SK-MEL-5 (cell line): ENCODE results near the gene CDKN2C. TPM values are rescaled to one million over a fixed set of nuclear protein-coding genes. Genes with fewer than 3 reads are reported as not detected.
"Not testable (repeated sequence)": the region's sequence is repeated elsewhere in the genome, so short reads cannot be mapped to it uniquely, and the experiment has no call there.

ENCODE experiments used
- DNase-seq: peaks from one replicate; pipeline ENCODE4 v3.0.0-alpha.2; 2016; ENCODE audit warnings: low read depth, low spot score
- in situ Hi-C: cut with HindIII; loops from 2 replicates; pipeline ENCODE4 v1.10.0; 2016; ENCODE audit warnings: low sequenced_read_pairs, high pct_unique_total_duplicates, low pct_unique_long_range_greater_than_20kb
- polyA plus RNA-seq, 2 experiments: library from polyadenylated mRNA; depleted of rRNA; stranded (reverse); fragments of >200 nt; gene quantifications; 2 replicates each; pipeline ENCODE4 v1.2.3, GENCODE V29; 2015
- total RNA-seq: library from RNA; depleted of rRNA; stranded (reverse); fragments of >200 nt; shearing (Covaris generic); gene quantifications from 2 replicates; pipeline ENCODE4 v1.2.3, GENCODE V29; 2014; rRNA removed

The CDKN2C gene
- total RNA-seq, result 5.4 TPM in 2 replicates
- polyA plus RNA-seq (2015; cell fraction: cytosol; rRNA removed), result 13.3 and 14.4 TPM in 2 replicates
- 2.4 and 3.0 TPM in 2 replicates for polyA plus RNA-seq (2015; cell fraction: nucleus; rRNA removed)

GRCh38 chr1:50969611-50970508 is at the start of gene CDKN2C:
Gene CDKN2C (plus strand): TSS chr1:50970245. CDS start chr1:50970369, 124 bp downstream.
- in situ Hi-C loops, result no loop called here
- DNase-seq, result peak; percentile 61

DNA sequence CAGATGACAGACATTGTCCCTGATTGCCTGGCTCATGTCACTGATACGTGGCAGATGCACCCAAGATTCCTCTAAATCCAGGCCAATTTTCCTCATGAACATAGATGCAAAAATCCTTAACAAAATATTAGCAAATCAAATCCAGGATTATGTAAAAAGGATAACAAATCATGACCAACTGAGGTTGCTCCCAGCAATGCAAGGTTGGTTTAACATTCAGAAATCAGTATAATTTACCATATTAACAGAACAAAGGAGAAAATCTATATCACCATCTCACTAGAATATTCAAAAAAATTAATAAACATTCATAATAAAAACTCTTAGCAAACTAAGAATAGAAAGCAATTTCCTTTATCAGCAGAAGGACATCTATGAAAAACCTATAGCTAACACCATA is 49.6 kb upstream of the CDKN2C start:
- in situ Hi-C loops, result no loop called here
- DNase-seq, result no peak

DNA sequence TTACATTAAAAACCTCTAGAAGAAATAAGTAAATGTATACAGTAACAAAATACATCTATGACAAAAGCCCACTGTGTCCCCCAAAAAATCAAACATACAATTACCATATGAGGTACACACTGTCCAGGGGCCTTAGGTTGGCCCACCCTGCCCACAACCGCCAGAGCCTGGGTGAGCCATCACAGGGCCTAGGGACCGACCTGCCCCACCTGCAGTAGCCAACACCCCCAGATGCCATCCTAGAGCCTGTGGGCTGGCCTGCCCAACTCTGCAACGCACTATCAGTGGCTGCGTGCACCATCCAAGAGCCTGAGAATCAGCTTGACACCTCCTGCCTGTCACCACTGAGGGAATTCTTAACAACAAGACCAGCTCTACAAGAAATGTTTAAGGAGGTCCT is 49.0 kb upstream of the CDKN2C start:
- DNase-seq, result no peak
- in situ Hi-C loops, result no loop called here

GRCh38 chr1:50923564-50923963 is 46.5 kb upstream of the CDKN2C start:
- no peak for DNase-seq
- in situ Hi-C loops, result no loop called here

GRCh38 chr1:50929376-50929958 is 40.6 kb upstream of the CDKN2C start:
- DNase-seq, result peak; percentile 58
- in situ Hi-C loops, result no loop called here

DNA sequence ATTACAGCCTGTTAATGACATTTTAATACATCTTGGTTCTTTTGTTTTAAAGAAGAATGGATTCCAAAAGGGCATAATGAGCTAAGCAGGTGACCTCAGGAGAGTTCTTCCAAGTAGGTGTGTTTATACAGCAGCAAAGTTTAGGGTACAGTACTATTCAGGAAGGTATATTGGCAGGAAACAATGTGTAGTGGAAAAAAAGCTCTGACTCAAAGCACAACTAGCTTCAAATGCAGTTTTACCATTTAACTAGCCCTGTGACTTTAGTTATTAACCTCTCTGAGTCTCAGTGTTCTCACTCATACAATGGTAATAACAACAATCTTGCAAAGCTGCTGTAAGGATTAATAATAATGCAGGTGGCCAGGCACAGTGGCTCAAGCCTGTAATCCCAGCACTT is 39.9 kb upstream of the CDKN2C start:
- no peak for DNase-seq

DNA sequence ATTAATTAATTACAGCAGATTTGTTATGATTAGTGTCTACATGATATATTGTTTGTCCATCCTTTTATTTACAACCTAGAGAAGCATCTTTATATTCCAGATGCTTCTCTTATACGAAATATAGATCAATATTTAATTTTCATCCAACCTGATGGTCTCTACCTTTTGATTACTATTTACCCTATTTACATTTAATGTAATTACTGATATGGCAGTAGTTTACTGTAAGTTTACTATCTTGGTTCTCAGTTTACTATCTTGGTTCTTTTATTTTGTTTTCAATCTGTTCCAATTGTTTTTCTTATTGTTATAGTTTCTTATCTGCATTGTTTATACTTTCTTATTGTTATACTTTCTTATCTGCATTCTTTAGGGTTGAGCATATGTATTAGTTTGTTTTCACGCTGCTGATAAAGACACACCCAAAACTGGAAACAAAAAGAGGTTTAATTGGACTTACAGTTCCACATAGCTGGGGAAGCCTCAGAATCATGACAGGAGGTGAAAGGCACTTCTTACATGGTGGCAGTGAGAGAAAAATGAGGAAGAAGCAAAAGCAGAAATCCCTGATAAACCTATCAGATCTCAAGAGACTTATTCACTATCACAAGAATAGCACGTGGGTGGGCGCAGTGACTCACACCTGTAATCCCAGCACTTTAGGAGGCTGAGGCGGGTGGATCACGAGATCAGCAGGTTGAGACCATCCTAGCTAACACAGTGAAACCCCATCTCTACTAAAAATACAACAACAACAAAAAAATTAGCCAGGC is 38.9 kb upstream of the CDKN2C start:
- in situ Hi-C loops, result no loop called here
- DNase-seq, result no peak

More for the DNA sequence above, 39.9 kb upstream of the CDKN2C start:
- in situ Hi-C loops, result no loop called here

DNA sequence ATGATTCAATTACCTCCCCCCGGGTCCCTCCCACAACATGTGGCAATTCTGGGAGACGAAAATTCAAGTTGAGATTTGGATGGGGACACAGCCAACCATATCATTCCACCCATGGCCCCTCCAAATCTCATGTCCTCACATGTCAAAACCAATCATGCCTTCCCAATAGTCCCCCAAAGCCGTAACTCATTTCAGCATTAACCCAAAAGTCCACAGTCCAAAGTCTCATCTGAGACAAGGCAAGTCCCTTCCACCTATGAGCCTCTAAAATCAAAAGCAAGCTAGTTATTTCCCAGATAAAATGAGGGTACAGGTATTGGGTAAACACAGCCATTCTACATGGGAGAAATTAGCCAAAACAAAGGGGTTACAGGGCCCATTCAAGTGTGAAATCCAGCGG is 38.0 kb upstream of the CDKN2C start:
- DNase-seq, in situ Hi-C loops: not testable (repeated sequence)

DNA sequence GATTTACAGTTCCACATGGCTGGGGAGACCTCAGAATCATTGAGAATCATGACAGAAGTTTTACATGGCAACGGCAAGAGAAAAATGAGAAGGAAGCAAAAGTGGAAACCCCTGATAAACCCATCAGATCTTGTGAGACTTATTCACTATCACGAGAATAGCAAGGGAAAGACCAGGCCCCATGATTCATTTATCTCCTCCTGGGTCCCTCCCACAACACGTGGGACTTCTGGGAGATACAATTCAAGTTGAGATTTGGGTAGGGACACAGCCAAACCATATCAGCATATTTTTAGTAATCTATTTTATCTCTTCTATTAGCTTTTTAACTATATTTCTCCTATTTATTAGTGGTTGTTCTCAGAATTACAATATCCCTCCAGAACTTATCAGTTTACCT is 36.3 kb upstream of the CDKN2C start:
- DNase-seq, in situ Hi-C loops: not testable (repeated sequence)

GRCh38 chr1:50934838-50935237 is 35.2 kb upstream of the CDKN2C start:
- in situ Hi-C loops, result no loop called here
- no peak for DNase-seq

- DNase-seq, in situ Hi-C loops: not testable (repeated sequence)
These were observed 34.8 kb upstream of the CDKN2C start for GRCh38 chr1:50935276-50935675.

GRCh38 chr1:50936321-50936720 is 33.7 kb upstream of the CDKN2C start:
- DNase-seq, result no peak
- in situ Hi-C loops, result no loop called here

- in situ Hi-C loops, result no loop called here
- DNase-seq, result no peak
These were observed 29.8 kb upstream of the CDKN2C start for GRCh38 chr1:50940291-50940690.

- DNase-seq, result no peak
- in situ Hi-C loops, result no loop called here
These were observed 27.7 kb upstream of the CDKN2C start for GRCh38 chr1:50942334-50942733.

DNA sequence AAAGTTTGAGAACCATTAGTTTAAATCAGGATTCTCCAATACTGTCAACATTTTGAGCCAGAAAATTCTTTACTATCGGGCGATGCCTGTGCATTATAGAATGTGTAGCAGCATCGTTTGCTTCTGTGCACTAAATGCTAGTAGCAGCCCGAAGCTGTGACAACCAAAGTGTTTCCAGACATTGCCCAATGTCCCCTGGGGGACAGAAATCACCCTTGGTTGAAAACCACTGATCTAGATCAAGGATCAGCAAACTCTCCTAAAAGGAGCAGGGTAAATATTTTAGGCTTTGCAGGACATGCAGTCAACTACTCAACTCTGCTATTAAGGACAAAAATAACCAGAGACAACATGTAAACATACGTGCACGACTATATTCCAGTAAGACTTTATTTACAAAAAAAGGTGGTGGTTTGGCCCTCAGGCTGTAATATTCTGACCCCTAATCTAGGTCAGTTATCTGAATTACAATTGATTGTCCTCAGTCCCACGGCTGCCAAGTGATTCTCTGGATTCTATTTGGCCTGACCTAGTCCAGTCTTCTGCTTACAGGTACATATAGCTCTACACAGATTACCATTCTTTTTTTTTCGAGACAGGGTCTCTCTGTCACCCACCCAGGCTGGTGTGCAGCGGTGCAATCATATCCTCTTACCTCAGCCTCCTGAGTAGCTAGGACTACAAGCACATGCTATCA is 20.6 kb upstream of the CDKN2C start:
- in situ Hi-C loops, result no loop called here
- DNase-seq, result no peak

DNA sequence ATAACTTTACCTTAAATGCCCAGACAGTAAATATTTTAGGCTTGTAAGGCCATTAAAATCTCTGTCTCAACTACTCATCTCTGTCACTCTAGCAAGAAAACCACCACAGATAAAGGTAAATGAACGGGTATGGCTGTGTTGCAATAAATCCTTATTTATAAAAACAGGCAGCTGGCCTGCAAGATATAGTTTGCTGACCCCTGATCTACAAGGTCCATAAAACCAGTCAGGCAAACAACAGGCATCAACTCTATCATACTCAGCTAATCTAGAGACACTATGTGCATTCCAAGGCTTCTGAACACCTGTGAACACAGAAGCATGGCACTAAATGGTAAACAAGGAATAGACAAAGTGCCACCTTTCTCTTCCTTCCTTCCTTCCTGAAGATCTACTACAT is 19.6 kb upstream of the CDKN2C start:
- in situ Hi-C loops, result no loop called here
- no peak for DNase-seq

DNA sequence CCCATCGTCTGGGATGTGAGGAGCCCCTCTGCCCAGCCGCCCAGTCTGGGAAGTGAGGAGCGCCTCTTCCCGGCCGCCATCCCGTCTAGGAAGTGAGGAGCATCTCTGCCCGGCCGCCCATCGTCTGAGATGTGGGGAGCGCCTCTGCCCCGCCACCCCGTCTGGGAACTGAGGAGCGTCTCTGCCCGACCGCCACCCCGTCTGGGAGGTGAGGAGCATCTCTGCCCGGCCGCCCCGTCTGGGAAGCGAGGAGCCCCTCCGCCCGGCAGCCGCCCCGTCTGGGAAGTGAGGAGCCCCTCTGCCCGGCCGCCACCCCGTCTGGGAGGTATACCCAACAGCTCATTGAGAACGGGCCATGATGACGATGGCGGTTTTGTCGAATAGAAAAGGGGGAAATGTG is 17.5 kb upstream of the CDKN2C start:
- DNase-seq, in situ Hi-C loops: not testable (repeated sequence)

DNA sequence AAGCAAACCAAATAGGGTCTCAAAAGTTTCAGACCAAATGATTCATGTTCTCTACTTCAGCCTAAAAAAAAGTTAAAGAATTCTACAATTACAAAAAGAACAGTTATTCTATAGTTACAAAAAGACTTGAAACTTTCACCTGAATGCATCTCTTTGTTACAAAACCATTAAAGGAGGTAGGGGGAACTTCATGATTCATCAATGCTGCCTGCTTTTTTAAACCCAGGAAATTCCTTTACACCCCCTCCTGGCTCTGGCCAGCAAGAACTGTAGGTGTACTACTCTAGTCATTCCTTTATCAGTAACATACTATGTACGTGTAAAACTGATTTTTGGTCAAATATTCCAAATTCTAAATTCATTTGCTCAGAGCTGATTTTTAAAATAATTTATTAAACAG is 14.9 kb upstream of the CDKN2C start:
- in situ Hi-C loops, result no loop called here
- no peak for DNase-seq
